HepG2 (cell line): Measurements from ENCODE around the gene DNMBP. TPM values are rescaled to one million over a fixed set of nuclear protein-coding genes. Genes with fewer than 3 reads are reported as not detected.
A peak's percentile ranks its signal among the peaks of the same experiment; 100 is the strongest.
"Not testable (repeated sequence)": the region's sequence is repeated elsewhere in the genome, so short reads cannot be mapped to it uniquely, and the experiment has no call there.

ENCODE experiments used
- ATAC-seq: fragments of 200-7000 bp; cut with Tn5 transposase; 3 replicates; pipeline ENCODE4 v1.9.1; 2020; ENCODE audit warnings: mild to moderate bottlenecking, moderate library complexity
- BruUV-seq: library from RNA; stranded (reverse); fragments of 400-500 nt; replicated peaks from 2 replicates; lab custom pipeline; 2021; lab: Mats Ljungman, UMichigan
- CTCF ChIA-PET: fragments of 300-600 bp; formaldehyde crosslinking; extraction: SDS; loops from one replicate; lab custom pipeline; 2021; ENCODE audit warnings: low total read pairs, inconsistent platforms, low intra/inter-chr PET ratio; lab: Yijun Ruan, JAX
- POLR2A ChIA-PET: fragments of 350-600 bp; sonication (Branson Sonifier 250); formaldehyde crosslinking; loops from one replicate; lab custom pipeline; 2020; ENCODE audit warnings: antibody characterized with exemption, inconsistent platforms; lab: Yijun Ruan, JAX
- DNase-seq: peaks from one replicate; pipeline ENCODE4 v3.0.0-alpha.2; 2015; ENCODE audit warnings: low spot score
- FAIRE-seq: peaks from 3 replicates; lab custom pipeline; 2011; peaks lifted over from hg19 to GRCh38; lab: Jason Lieb, UNC
- H2AFZ ChIP-seq: one replicate; pipeline ENCODE4 v1.6.1; 2011; ENCODE audit warnings: low read length, inconsistent platforms
- H3K27ac ChIP-seq: fragments of 300-600 bp; 3 replicates; pipeline ENCODE4 v1.8.0; 2011; ENCODE audit warnings: mixed run types, mild to moderate bottlenecking, mixed read lengths, low read length, inconsistent platforms; ENCODE audit not compliant: insufficient read depth; ENCODE audit errors: extremely low read length
- H3K27me3 ChIP-seq, 2 experiments: fragments of 200-600 bp in 1 of 2; 2 replicates in 1 of 2; 3 replicates in 1 of 2; pipeline versions ENCODE4 v1.6.0 to v1.8.0; 2011; ENCODE audit warnings: low read length in 2 of 2, mild to moderate bottlenecking in 2 of 2, moderate library complexity in 2 of 2, inconsistent platforms in 1 of 2; ENCODE audit not compliant: insufficient read depth in 2 of 2, control insufficient read depth in 1 of 2
- H3K36me3 ChIP-seq, 2 experiments: fragments of 200-600 bp in 1 of 2; replicated peaks in 1 of 2; 2 replicates in 1 of 2; 3 replicates in 1 of 2; pipeline versions ENCODE4 v1.5.1 to v1.8.0; 2011; ENCODE audit warnings: low read length in 2 of 2, inconsistent platforms in 1 of 2; ENCODE audit not compliant: insufficient read depth in 2 of 2, control insufficient read depth in 1 of 2
- H3K4me1 ChIP-seq: 2 replicates; pipeline ENCODE4 v1.5.1; 2012; ENCODE audit warnings: low read length, inconsistent platforms; ENCODE audit not compliant: insufficient read depth
- H3K4me2 ChIP-seq: 2 replicates; pipeline ENCODE4 v1.6.0; 2011; ENCODE audit warnings: low read depth, low read length, inconsistent platforms
- H3K4me3 ChIP-seq, 3 experiments: fragments of 200-600 bp in 1 of 3; sonication (generic), shearing (Covaris generic) in 1 of 3; replicated peaks in 1 of 3; 2 replicates each; pipeline ENCODE4 v1.5.1; 2011 to 2016; ENCODE audit warnings: low read length in 3 of 3, inconsistent platforms in 2 of 3, low read depth in 2 of 3, mild to moderate bottlenecking in 2 of 3, control low read depth in 1 of 3, mixed read lengths in 1 of 3; ENCODE audit not compliant: insufficient read depth in 1 of 3
- H3K79me2 ChIP-seq: one replicate; pipeline ENCODE4 v1.6.1; 2011; ENCODE audit warnings: low read length, inconsistent platforms; ENCODE audit not compliant: insufficient read depth
- H3K9ac ChIP-seq: 2 replicates; pipeline ENCODE4 v1.6.0; 2011; ENCODE audit warnings: mild to moderate bottlenecking, low read depth, low read length, inconsistent platforms; ENCODE audit not compliant: insufficient read depth
- H3K9me3 ChIP-seq: 2 replicates; pipeline ENCODE4 v1.5.1; 2012; ENCODE audit warnings: mild to moderate bottlenecking, low read length
- H4K20me1 ChIP-seq: 2 replicates; pipeline ENCODE4 v1.6.0; 2011; ENCODE audit warnings: inconsistent platforms, mild to moderate bottlenecking, low read length, moderate library complexity; ENCODE audit not compliant: insufficient read depth
- ARID5B ChIP-seq: IDR thresholded peaks from 2 replicates; pipeline ENCODE4 v1.4.0; 2020; ENCODE audit warnings: mild to moderate bottlenecking, missing genetic modification reagents
- ATF7 ChIP-seq, 2 experiments: fragments of 450-650 bp in 1 of 2; sonication (generic) in 1 of 2; formaldehyde crosslinking in 1 of 2; IDR thresholded peaks; 2 replicates each; pipeline versions ENCODE4 v1.4.0 to v1.6.1; 2016 to 2020; ENCODE audit warnings: antibody characterized with exemption in 1 of 2, mild to moderate bottlenecking in 1 of 2, missing genetic modification reagents in 1 of 2
- CEBPG ChIP-seq: IDR thresholded peaks from 2 replicates; pipeline ENCODE4 v1.6.1; 2016
- CREM ChIP-seq, 2 experiments: sonication (generic) in 1 of 2; formaldehyde crosslinking in 1 of 2; IDR thresholded peaks; 2 replicates each; pipeline versions ENCODE4 v1.4.0 to v1.6.1; 2016 to 2020; ENCODE audit warnings: antibody characterized with exemption in 1 of 2, mild to moderate bottlenecking in 1 of 2, missing genetic modification reagents in 1 of 2
- FOXA3 ChIP-seq: IDR thresholded peaks from 2 replicates; pipeline ENCODE4 v1.6.1; 2016; ENCODE audit warnings: missing genetic modification reagents, missing compliant biosample characterization
- FOXP1 ChIP-seq, 2 experiments: fragments of 450-650 bp in 1 of 2; IDR thresholded peaks; 2 replicates each; pipeline ENCODE4 v1.6.1; 2017 to 2018; ENCODE audit warnings: antibody characterized with exemption in 1 of 2
- GATAD2A ChIP-seq: IDR thresholded peaks from 2 replicates; pipeline ENCODE4 v1.6.1; 2016
- ONECUT2 ChIP-seq: sonication (generic); formaldehyde crosslinking; IDR thresholded peaks from 2 replicates; pipeline ENCODE4 v1.4.0; 2020; ENCODE audit warnings: missing genetic modification reagents
- PAXIP1 ChIP-seq: sonication (generic); formaldehyde crosslinking; conservative IDR thresholded peaks from 2 replicates; pipeline ENCODE4 v1.4.0; 2020; ENCODE audit warnings: mild to moderate bottlenecking, missing genetic modification reagents, moderate library complexity
- SOX13 ChIP-seq, 3 experiments: fragments of 450-650 bp in 1 of 3; sonication (generic) in 1 of 3; formaldehyde crosslinking in 1 of 3; IDR thresholded peaks in 2 of 3; conservative IDR thresholded peaks in 1 of 3; 2 replicates each; pipeline versions ENCODE4 v1.5.0 to v1.6.1; 2016 to 2020; ENCODE audit warnings: antibody characterized with exemption in 1 of 3, mild to moderate bottlenecking in 1 of 3, missing compliant biosample characterization in 1 of 3, missing genetic modification reagents in 1 of 3, moderate library complexity in 1 of 3
- SOX5 ChIP-seq: IDR thresholded peaks from 2 replicates; pipeline ENCODE4 v1.6.1; 2016; ENCODE audit warnings: borderline replicate concordance
- SOX6 ChIP-seq, 2 experiments: fragments of 450-650 bp in 1 of 2; sonication (generic) in 1 of 2; formaldehyde crosslinking in 1 of 2; IDR thresholded peaks; 2 replicates each; pipeline versions ENCODE4 v1.4.0 to v1.6.1; 2017 to 2020; ENCODE audit warnings: antibody characterized with exemption in 1 of 2, mild to moderate bottlenecking in 1 of 2, missing genetic modification reagents in 1 of 2
- WGBS: methylation state at CpG from one replicate; pipeline ENCODE4 v1.1.6; 2017; ENCODE audit warnings: low lambda C conversion rate; 5-methylcytosine and 5-hydroxymethylcytosine counted together
- in situ Hi-C: cut with HindIII; loops from 2 replicates; pipeline ENCODE4 v1.10.0; 2017; ENCODE audit warnings: low pct_unique_long_range_greater_than_20kb; ENCODE audit not compliant: extremely low pct_ligation_motif_present
- intact Hi-C: fragments of 100-400 bp; cut with micrococcal nuclease; formaldehyde crosslinking; loops from one replicate; pipeline ENCODE4 v1.10.0; 2022; ENCODE audit not compliant: unreplicated experiment
- polyA plus RNA-seq, 8 experiments: library from polyadenylated mRNA; depleted of rRNA in 3 of 8; stranded (reverse) in 7 of 8; unstranded in 1 of 8; fragments of >200 nt; fragmentation: Illumina TruSeq in 4 of 8; extraction: Trizol in 4 of 8; gene quantifications; 2 replicates each; pipeline versions ENCODE4 v1.2.1 to v1.2.3, GENCODE V29; 2011 to 2016; ENCODE audit warnings: low read depth in 4 of 8, missing spikeins in 1 of 8, mixed read lengths in 1 of 8; ENCODE audit not compliant: insufficient read depth in 1 of 8
- total RNA-seq, 5 experiments: library from RNA; depleted of rRNA; stranded (reverse); fragments of >200 nt; fragmentation: Illumina TruSeq; extraction: Trizol; gene quantifications; 2 replicates each; pipeline ENCODE4 v1.2.3, GENCODE V29; 2016; ENCODE audit warnings: low read depth in 1 of 5
- TF ChIP-seq, protein P1 (sequence below): sonication (generic); formaldehyde crosslinking; IDR thresholded peaks from 2 replicates; pipeline ENCODE4 v1.4.0; 2020; ENCODE audit warnings: missing genetic modification reagents, mild to moderate bottlenecking, borderline replicate concordance

Gene DNMBP
- total and polyA plus RNA-seq, 2 of the 13 experiments (the other 11 are each of a cell fraction or from before 2014, with no cell fraction given): 3.6 to 6.3 TPM

DNA sequence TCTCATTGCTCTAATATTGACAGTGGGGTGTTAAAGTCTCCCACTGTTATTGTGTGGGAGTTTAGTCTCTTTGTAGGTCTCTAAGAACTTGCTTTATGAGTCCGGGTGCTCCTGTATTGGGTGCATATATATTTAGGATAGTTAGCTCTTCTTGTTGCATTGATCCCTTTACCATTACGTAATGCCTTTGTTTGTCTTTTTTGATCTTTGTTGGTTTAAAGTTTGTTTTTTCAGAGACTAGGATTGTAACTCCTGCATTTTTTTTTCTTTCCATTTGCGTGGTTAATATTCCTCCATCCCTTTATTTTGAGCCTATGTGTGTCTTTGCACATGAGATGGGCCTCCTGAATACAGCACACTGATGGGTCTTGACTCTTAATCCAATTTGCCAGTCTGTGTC lies 142.5 kb downstream of the DNMBP start:
- H4K20me1 ChIP-seq; H3K9ac ChIP-seq; H2AFZ ChIP-seq; H3K4me2 ChIP-seq; H3K27me3 ChIP-seq; H3K79me2 ChIP-seq; H3K27ac ChIP-seq; H3K9me3 ChIP-seq; intact Hi-C loops; in situ Hi-C loops; ATAC-seq; BruUV-seq; H3K36me3 ChIP-seq; CTCF ChIA-PET; DNase-seq; FAIRE-seq; H3K4me3 ChIP-seq; TF ChIP-seq SOX6 (IDR thresholded peaks at IDR 0.05); ATF7 (CRISPR knock-in tag; IDR thresholded peaks at IDR 0.05); CREM (CRISPR knock-in tag; IDR thresholded peaks at IDR 0.05); SOX13 (IDR thresholded peaks at IDR 0.05); FOXP1 (IDR thresholded peaks at IDR 0.05): not testable (repeated sequence)
- 6% methylated on average over 3 of the region's 3 CpGs for WGBS
- POLR2A ChIA-PET: interaction anchor here (1.1 kb wide), 1 partner anchor 14 kb away, joined by 3 read pairs; no protein-coding TSS in a partner anchor
- peaks cover 49% of the 10 kb centered on the region for H3K4me1 ChIP-seq
- TF ChIP-seq SOX6 (CRISPR knock-in tag; IDR thresholded peaks at IDR 0.05) (peak; percentile 57; the same call in 1 of the 2 replicates), GATAD2A (CRISPR knock-in tag) (peak; percentile 66; the same call in 1 of the 2 replicates), ONECUT2 (CRISPR knock-in tag) (peak; percentile 39; the same call in 1 of the 2 replicates), ARID5B (peak; percentile 28; the same call in 1 of the 2 replicates), ATF7 (IDR thresholded peaks at IDR 0.05) (peak; percentile 88), CREM (IDR thresholded peaks at IDR 0.05) (0 out of 2 replicates have a peak, but pooled peaks have one; percentile 22), FOXA3 (CRISPR knock-in tag) (peak; percentile 35; the same call in 1 of the 2 replicates), SOX5 (peak; percentile 48; the same call in 1 of the 2 replicates), PAXIP1 (CRISPR knock-in tag) (0 out of 2 replicates have a peak, but pooled peaks have one; percentile 19), CEBPG (CRISPR knock-in tag) (peak; percentile 54; the same call in 1 of the 2 replicates), SOX13 (CRISPR knock-in tag; conservative IDR thresholded peaks at IDR 0.05 in 1 of 2, IDR thresholded peaks at IDR 0.05 in 1 of 2) (peak in 1 of 2 experiments; percentile 51; a peak in 1 of 4 replicates), FOXP1 (CRISPR knock-in tag; IDR thresholded peaks at IDR 0.05) (peak; percentile 39; the same call in 1 of the 2 replicates)
- TF ChIP-seq, protein P1, sequence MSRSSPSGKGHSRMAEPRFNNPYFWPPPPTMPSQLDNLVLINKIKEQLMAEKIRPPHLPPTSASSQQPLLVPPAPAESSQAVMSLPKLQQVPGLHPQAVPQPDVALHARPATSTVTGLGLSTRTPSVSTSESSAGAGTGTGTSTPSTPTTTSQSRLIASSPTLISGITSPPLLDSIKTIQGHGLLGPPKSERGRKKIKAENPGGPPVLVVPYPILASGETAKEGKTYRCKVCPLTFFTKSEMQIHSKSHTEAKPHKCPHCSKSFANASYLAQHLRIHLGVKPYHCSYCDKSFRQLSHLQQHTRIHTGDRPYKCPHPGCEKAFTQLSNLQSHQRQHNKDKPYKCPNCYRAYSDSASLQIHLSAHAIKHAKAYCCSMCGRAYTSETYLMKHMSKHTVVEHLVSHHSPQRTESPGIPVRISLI: peak; percentile 48; the same call in 1 of the 2 replicates
